GM13977 (cell line): ENCODE results near the gene AKIRIN1.
A peak's percentile ranks its signal among the peaks of the same experiment; 100 is the strongest.

Experiments
- DNase-seq: peaks from one replicate; pipeline ENCODE4 v3.0.0; 2012; ENCODE audit warnings: low spot score
- in situ Hi-C: fragments of 300-500 bp; cut with MboI; formaldehyde crosslinking; loops from one replicate; pipeline ENCODE4 v1.12.0; 2022; ENCODE audit warnings: low sequenced_read_pairs, low pct_unique_long_range_greater_than_20kb, mixed read lengths, inconsistent platforms; ENCODE audit not compliant: unreplicated experiment
- TF ChIP-seq, protein P1 (sequence below): IDR thresholded peaks from 2 replicates; pipeline ENCODE4 v1.5.1; 2012; ENCODE audit warnings: mild to moderate bottlenecking, control low read depth; ENCODE audit not compliant: insufficient read depth; ENCODE audit errors: extremely low read depth, missing control alignments

AKIRIN1 gene, protein sequence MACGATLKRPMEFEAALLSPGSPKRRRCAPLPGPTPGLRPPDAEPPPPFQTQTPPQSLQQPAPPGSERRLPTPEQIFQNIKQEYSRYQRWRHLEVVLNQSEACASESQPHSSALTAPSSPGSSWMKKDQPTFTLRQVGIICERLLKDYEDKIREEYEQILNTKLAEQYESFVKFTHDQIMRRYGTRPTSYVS

DNA sequence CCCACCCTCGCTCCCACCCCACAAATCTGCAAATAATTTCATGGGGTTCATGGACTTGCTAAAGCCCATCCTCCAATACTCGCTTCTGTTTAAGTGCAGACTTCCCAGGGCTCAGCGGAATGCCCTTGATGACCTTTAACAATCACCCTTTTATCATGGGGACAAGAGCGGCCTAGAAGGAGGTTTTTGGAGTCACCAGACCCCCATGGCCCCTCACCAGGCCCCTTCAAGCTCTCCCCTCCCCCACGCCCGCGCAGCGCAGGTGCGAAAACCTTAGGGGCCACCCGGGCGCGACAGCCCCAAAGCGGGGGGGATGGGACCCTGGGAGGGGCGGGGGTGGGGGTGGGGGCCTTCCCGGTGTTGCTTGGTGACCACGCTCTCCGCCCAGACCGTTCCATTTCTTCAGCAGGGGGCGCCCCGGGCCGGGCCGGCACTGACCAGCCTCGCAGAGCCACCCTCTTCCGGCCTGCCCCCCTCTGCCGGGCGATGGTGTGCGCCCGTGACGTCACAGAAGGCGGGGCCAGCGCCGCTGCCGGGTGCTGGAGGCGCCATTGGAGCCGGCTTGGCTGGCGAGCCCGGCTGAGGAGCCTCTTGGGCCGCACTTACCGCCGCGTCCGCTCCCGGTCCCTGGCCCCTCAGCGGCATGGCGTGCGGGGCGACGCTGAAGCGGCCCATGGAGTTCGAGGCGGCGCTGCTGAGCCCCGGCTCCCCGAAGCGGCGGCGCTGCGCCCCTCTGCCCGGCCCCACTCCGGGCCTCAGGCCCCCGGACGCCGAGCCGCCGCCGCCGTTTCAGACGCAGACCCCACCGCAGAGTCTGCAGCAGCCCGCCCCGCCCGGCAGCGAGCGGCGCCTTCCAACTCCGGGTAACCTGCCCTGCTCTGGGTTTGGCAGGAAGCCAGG is at the start of gene AKIRIN1:
Gene AKIRIN1, plus strand, starts transcription at position 539 of the 900 bp plus-strand sequence. Its CDS starts 105 bp downstream, at position 644.
- peak; percentile 99 for DNase-seq
- in situ Hi-C loops, result no loop called here
- TF ChIP-seq, protein P1, sequence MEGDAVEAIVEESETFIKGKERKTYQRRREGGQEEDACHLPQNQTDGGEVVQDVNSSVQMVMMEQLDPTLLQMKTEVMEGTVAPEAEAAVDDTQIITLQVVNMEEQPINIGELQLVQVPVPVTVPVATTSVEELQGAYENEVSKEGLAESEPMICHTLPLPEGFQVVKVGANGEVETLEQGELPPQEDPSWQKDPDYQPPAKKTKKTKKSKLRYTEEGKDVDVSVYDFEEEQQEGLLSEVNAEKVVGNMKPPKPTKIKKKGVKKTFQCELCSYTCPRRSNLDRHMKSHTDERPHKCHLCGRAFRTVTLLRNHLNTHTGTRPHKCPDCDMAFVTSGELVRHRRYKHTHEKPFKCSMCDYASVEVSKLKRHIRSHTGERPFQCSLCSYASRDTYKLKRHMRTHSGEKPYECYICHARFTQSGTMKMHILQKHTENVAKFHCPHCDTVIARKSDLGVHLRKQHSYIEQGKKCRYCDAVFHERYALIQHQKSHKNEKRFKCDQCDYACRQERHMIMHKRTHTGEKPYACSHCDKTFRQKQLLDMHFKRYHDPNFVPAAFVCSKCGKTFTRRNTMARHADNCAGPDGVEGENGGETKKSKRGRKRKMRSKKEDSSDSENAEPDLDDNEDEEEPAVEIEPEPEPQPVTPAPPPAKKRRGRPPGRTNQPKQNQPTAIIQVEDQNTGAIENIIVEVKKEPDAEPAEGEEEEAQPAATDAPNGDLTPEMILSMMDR, result no peak

DNA sequence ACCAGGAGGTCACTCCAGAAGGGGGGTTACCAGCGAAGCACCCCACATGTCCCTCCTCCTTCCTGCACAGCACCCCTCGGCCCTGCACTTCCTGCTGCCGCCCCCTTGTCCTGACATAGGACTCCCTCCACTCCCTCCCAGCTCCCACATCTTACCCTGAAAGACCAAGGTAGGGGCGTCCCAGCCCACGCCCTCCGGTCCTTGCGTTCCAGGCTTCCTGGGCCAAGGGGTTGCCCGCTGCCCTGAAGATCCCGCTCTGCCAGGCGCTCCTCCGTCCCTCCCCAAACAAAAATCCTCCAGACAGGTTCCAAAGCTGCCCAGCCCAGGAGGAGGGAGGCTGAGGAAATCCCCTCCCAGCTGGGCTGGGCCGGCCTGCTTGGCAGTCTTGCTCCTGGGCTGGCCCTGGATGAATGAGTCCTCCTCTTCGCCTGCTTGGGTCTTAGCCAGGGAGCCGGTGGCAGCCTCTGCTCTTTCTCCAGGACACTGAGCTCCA is 49.5 kb upstream of the AKIRIN1 start, which contains the start of gene RHBDL2:
Gene RHBDL2, minus strand, starts transcription at position 304 of the 493 bp plus-strand sequence. CDS start 22,618 bp downstream, outside the sequence.
- TF ChIP-seq, protein P1, result no peak
- no peak for DNase-seq
- in situ Hi-C loops, result no loop called here

DNA sequence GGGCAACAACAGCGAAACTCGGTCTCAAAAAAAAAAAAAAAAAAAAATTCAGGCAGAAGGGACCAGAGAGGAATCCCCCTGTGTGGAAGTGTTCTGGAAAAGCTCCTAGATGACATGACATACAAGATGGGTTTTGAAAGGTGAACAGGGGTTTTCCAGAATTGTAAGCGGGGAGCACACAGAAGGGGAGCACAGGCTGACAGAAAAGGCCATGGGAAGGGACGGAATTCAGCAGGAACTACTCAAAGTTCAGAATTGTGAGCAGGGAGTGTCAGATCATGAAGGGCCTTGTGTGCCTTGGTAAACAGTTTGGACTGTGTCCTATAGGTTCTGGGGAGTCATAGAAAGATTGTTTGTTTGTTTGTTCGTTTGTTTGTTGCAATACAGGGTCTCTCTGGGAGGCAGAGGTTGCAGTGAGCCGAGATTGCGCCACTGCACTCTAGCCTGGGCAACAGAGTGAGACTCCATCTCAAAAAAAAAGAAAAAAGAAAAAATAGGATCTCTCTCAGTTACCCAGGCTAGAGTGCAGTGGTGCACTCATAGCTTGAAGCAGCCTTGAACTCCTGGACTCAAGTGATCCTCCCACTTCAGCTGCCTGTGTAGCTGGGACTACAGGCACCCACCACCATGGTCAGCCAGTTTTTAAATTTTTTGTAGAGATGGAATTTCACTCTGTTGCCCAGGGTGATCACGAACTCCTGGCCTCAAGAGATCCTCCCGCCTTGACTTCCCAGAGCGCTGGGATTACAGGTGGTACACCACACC is 48.2 kb upstream of the AKIRIN1 start:
- in situ Hi-C loops, result no loop called here
- DNase-seq, result no peak
- TF ChIP-seq, protein P1, result no peak

DNA sequence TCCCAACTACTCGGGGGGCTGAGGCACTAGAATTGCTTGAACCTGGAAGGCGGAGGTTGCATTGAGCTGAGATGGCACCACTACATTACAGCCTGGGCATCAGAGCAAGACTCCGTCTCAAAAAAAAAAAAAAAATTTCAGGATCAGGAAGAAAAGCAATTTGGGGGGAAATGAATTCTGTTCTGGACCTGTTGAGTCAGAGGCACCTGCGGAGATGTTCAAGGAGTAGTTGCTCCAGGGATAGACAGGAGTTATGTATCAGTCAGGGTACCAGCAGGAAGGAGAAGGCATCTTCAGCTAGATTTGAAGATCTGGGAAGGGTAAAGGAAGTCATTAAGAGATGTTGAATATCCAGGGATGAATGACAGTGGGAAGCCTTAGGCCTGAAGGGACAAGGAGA is 46.5 kb upstream of the AKIRIN1 start:
- TF ChIP-seq, protein P1, result no peak
- no peak for DNase-seq
- in situ Hi-C loops, result no loop called here

DNA sequence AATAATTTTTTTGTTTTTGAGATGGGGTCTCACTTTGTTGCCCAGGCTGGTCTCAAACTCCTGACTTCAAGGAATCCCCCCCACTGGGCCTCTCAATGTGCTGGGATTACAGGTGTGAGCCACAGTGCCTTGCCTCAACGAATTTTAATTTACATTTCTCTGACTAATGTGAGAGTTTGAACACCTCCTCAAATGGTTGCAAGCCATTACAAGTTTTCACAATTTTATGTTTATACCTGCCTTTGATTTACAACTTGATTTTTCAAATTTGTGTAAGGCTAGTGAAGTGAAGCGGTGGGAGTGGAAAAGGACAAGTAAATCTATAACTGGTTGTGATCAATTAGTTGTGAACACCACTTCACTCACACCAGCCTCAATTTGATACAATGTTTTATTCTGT is 40.5 kb upstream of the AKIRIN1 start:
- no peak for DNase-seq
- in situ Hi-C loops, result no loop called here
- TF ChIP-seq, protein P1, result no peak

DNA sequence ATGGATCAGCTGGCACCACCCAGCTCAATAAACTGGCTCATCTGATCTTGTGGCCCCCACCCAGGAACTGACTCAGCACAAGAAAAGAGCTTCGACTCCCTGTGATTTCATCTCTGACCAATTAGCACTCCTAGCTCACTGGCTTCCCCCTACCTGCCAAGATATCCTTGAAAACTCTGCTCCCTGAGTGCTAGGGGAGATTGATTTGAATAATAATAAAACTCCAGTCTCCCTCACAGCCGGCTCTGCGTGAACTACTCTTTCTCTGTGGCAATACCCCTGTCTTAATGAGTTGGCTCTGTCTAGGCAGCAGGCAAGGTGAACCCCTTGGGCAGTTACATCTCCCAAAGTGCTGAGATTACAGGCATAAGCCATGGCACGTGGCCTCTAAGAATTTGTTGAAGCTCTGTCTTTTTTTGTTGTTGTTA is 37.6 kb upstream of the AKIRIN1 start:
- TF ChIP-seq, protein P1, result no peak
- DNase-seq, result no peak
- in situ Hi-C loops, result no loop called here
